ENCODE results near the gene CDH4.

CDH4 gene

DNA sequence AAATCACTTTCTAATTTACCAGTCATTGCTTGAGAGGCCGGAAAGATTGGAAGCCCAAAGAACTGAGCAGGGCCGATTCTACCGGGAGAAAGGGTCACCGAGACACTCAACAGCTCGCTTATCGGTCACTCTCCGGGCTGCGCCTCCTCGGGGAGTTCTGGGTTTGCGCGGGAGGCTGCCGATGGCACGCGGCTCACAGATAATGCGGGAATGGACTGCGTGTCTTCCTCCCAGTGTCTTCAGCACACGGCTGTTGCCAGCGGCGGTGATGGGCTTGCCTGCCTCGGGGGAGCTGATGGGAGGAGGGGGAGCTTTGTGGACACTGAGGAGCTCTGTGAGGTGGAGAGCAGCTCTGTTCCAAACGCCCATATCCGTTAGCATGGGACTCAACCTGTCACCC is 314.6 kb downstream of the CDH4 start:
- DNase-seq, result no peak

DNA sequence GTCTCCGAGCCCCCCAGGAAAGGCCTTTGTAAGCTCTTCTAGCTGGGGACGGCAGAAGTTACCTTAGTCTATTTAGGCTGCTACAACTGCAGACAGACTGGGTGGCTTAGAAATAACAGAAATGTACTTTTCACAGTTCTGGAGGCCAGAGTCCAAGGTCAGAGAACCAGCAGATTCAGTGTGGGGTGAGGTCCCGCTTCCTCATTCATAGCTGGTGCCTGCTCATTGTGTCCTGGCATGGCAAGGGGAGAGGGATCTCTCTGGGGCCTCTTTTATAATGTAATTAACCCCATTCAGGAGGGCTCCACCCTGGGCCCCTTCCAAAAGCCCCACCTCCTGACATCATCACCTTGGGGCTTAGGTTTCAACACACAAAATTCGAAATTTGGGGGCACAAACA is 315.1 kb downstream of the CDH4 start:
- DNase-seq, result no peak

DNA sequence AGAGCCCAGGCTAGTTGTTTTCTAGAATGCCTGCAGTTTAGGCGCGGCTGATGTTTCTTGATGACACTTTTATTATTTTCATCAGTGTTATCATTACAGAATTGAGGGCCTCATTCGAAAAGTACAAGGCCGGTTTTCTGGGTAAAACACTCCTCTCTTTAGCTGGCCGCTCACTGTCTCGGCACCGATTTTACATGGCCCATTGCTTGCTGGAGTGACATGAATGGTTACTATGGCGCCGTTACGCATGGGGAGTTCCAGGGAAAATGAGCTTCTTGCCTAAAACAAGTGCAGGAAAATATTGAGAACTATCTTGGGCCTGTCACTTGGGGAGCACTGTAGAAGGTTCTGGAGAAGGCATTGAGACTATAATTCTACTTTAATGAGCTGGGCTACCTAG is 317.8 kb downstream of the CDH4 start:
- DNase-seq, result no peak

GRCh38 chr20:61570646-61571195 is 318.7 kb downstream of the CDH4 start:
- no peak for DNase-seq

GRCh38 chr20:61571221-61571620 is 319.2 kb downstream of the CDH4 start:
- no peak for DNase-seq

GRCh38 chr20:61571916-61572711 is 320.1 kb downstream of the CDH4 start:
- DNase-seq, result no peak

DNA sequence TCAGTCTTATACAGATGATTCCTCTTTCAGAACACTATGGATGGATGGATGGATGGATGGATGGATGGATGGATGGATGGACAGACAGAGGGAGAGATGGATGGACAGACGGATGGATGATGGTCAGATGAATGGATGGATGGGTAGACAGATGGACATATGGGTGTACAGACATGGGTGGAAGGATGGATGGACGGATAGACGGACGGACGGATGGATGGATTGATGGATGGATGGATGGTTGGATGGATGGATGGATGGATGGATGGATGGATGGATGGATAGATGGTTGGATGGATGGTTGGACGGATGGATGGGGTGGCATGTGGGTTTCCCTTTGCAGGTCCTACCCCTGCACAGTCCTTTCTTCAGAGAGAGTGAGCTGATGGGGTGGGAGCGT is 320.7 kb downstream of the CDH4 start:
- DNase-seq, result no peak

- no peak for DNase-seq
Observed at GRCh38 chr20:61573415-61574305, 321.6 kb downstream of the CDH4 start.

GRCh38 chr20:61575151-61575937 is 323.3 kb downstream of the CDH4 start:
- DNase-seq, result no peak

GRCh38 chr20:61576372-61576771 is 324.3 kb downstream of the CDH4 start:
- DNase-seq, result no peak

- no peak for DNase-seq
Observed at GRCh38 chr20:61577065-61577464, 325.0 kb downstream of the CDH4 start.

DNA sequence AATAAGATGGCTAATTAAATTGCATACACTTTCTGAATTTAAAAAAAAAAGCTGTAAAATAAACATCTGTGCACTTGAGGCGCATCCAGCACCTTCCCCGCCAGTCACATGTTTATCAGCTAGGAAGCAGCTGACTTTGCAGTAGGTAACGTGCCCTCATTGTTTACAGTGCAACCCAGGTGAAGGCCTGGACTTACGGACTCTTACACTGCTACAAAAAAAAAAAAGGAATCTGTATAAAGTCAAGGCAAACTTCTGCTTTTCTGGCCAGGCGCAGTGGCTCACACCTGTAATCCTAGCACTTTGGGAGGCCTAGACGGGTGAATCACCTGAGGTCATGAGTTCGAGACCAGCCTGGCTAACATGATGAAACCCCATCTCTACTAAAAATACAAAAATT is 327.8 kb downstream of the CDH4 start:
- DNase-seq, result no peak

DNA sequence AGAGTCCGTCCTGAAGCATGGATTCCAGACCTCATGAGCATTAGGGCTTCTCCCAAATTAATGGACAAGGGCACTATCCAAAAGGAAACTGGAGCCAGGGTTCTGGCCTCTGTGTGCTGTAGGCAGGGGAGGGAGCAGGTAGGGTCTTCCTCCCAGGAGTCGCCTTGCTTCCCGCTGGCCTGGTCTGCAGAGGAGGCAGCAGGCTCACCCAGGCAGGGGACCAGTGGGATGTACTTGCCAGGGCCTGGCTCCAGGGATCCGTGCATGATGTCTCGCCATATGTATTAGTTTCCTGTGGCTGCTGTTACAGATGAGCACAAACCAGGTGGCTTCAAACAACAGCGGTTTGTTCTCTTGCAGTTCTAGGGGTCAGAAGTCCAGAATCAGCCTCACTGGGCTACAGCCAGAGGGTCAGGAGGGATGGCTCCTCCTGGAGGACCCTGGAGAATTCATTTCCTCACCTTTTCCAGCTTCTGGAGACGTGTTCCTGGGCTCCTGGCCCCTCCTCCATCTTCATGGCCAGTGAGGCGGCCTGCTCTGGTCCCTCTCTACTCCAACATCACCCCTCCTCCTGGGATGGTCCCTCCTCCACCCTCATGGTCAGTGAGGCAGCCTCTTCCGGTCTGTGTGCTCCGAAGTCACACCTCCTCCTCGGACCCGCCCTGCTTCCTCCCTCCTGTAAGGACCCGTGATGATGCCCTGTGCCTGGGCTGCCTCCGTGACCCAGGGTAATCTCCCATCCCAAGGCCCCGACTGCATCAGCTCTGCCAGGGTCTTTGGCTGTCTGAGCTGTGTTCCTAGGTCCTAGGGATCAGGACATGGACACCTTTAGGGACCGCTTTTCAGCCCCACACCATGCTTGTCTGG is 329.1 kb downstream of the CDH4 start:
- no peak for DNase-seq

DNA sequence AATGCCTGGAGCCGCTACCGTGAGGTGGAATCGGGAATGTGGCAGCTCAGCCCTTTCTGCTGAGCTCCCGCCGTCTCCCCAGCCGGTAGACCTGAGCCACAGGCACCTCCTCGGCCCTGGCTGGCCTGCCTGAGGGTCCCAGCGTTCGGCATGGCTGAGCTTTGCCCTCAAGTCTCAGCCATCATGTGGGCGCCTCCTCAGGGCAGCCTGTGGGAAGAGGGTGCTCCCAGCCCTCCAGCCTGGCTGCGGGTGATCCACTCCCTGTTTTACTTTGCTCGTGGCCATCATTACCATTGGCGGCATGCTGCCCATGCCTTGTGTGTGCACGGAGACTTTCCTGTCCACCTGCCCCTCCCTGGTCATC is 329.7 kb downstream of the CDH4 start:
- no peak for DNase-seq

DNA sequence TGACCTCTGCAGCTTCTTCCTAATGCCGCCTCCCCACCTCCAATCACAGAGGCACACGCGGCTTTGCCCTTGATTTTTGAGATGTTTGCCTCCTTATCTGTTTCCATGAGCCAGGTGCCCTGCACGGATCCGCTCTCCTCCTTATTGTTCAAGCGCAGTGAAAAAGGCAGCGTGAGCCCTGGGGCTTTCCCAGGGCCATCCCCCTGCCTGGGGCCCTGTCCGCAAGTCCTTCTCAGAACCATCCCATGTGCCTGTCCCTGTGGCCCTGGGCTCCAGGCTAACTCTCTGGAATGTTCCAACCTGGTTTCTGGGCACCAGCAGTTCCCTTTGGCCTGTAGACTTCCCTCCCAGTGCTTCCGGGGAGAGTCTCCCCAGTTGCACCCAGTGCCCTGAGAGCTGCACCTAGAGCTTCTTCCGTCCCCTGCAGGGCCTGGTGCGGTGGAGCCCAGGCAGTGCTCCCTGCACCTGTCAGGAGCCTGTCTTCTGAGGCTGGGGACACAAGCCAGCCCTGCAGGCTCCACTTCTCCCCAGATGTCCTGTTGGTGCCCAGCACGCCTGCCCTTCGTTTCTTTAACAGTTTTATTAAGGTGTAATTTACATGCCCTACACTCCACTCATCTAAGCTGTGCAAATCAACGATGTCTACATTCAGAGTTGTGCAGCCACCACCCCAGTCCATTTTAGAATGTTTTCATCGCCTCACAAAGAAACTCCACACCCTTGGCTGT is 330.3 kb downstream of the CDH4 start:
- DNase-seq, result no peak

GRCh38 chr20:61583356-61583755 is 331.3 kb downstream of the CDH4 start:
- no peak for DNase-seq

GRCh38 chr20:61584851-61585250 is 332.8 kb downstream of the CDH4 start:
- DNase-seq, result no peak

GRCh38 chr20:61585764-61586163 is 333.7 kb downstream of the CDH4 start:
- no peak for DNase-seq

DNA sequence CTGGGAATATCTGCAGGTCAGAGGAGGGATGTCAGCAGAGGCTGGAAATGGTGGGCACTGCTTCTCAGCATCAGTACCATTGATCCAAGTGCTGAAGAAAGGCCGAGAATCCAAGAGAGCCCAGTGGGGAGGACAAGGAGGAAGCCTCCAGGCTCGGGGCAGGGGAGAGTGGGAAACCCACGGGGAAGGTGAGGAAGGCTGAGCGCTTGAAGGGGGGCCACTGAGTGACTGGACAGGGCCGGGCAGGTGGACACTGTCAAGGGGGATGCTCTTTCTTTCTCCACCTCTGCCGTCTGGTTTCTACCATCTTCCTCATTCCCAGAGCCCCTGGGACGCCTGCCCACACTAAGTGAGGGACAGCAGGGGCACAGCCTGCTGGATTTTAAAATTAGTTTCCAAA is 335.0 kb downstream of the CDH4 start:
- no peak for DNase-seq

- DNase-seq, result no peak
Observed at GRCh38 chr20:61587681-61588289, 335.7 kb downstream of the CDH4 start.
